ENCODE measurements around the gene PET100.
A peak's percentile ranks its signal among the peaks of the same experiment; 100 is the strongest.

Gene PET100

DNA sequence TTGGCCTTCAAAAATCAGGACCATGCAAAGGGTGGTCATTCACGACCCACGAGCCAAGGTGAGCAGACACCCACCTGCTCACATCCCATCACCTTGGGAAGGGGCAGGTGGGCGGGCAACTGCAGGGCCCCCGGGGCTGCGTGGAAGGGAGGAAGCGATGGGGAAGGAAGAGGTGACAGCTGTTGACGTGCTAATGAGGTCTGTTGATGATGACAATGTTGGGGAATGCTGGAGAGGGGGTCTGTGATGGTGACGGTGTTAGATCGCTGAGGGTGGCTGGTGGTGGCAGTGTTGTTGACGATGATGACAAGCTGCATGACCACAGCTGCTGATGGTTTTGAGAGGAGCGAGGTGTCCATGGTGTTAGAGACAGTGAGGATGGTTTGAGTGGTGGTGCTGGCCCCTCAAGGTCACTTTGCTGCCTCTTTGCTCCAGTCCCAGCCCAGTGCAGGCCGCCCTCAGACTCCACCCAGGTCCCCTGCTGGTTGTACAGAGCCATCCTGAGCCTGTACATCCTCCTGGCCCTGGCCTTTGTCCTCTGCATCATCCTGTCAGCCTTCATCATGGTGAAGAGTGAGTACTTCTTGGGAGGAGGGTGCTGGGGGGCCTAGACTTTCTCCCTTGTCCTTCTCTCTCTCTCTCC lies 48.2 kb downstream of the PET100 start:
- DNase-seq (ENCODE audit: extremely low read depth in 1 of 2, low read depth in 1 of 2) = no peak

GRCh38 chr19:7678971-7679751 lies 49.6 kb downstream of the PET100 start:
- peak in 1 of 2 donors; percentile 67 for DNase-seq (ENCODE audit: extremely low read depth in 1 of 2, low read depth in 1 of 2)

GRCh38 chr19:7679771-7680605 lies 50.4 kb downstream of the PET100 start:
- DNase-seq (ENCODE audit: extremely low read depth in 1 of 2, low read depth in 1 of 2) = no peak

DNA sequence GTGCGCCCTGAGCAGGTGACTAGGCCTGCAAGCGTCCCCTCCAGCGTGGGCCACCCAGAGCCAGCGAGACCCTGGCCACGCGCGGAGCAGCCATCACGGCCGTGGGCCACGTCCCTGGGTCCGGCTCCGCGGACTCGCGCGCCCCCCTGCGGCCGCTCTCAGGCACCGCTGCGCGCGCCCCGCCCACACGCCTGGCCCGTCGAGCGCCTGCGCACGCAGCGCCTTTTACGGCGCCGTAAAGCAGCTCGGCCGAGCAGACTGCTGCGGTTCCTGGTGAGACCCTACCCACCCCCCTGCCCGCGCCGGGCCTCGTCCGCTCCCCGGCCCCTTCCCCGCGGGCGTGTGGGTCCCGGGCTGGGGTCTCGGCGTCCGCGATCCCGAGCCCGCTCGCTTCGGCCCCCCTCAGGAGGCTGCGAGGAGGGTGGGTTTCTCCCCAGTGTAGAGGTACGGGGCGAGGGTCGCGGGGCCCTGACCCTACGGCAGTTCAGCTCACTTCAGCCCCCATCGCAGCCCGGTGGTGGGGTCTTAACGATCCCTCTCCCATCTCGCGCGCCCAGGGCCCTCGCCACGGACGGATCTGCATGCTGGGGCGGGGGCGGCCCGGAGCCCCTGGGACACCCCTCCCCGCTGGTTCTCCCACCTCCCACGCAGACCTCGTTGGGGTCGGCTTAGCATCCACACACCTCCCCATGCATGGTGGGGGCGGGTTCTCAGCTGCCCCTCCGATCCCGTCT lies 51.2 kb downstream of the PET100 start, which contains the start of gene TRAPPC5:
TSS of gene TRAPPC5 (plus strand) at position 228 of the 734 bp plus-strand sequence. CDS start 1,421 bp downstream, outside the sequence.
- peak; percentile 60 to 75 for DNase-seq (ENCODE audit: extremely low read depth in 1 of 2, low read depth in 1 of 2)

Data from stimulated activated CD8-positive, alpha-beta memory T cell treated with anti-CD3 and anti-CD28 coated beads, Interleukin-7, amount 100 ng/mL, for 48 hours (primary cell).